ENCODE data around the gene DGCR6.
"Not testable (repeated sequence)": the region's sequence is repeated elsewhere in the genome, so short reads cannot be mapped to it uniquely, and the experiment has no call there.

The DGCR6 gene

GRCh38 chr22:18931905-18932652 is 26.0 kb downstream of the DGCR6 start:
- no peak for DNase-seq

DNA sequence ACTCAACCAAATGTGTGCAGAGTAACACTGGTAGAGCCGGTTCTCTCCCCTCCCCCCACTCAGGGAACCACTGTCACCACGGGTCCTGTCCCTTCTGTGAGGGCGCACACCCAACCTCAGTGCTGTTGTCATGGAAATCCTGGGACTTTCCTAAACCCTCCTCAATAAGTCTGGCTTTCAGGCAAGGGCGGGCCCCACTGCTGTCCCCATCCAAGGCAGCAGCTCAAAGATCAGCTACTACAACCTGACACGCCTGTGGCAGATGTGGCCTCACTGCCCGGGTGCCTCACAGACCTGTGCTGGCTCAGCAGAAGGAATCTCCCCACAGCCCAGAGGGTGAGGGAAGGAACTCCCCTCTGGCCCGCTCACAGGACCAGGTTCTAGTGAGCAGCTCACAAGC is 27.8 kb downstream of the DGCR6 start:
- DNase-seq: no peak

DNA sequence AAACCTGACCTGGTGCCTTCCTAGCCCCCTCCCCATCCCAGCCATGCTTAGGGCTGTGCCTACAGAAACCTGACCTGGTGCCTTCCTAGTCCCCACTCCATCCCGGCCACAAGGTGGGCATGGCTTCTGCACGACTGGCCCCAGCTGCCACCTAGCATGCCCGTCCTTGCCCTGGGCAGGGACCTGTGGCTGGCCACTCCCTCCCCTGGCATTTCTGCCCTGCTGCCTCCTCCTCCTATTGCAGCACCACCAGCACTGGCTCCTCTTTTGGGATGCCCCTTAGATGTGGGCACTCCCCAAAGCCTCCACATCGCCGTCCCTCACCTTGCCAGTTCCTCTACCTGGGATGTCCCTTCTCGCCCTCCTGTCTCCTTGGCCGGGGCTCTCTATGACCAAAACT is 28.6 kb downstream of the DGCR6 start:
- not testable (repeated sequence) for DNase-seq

DNA sequence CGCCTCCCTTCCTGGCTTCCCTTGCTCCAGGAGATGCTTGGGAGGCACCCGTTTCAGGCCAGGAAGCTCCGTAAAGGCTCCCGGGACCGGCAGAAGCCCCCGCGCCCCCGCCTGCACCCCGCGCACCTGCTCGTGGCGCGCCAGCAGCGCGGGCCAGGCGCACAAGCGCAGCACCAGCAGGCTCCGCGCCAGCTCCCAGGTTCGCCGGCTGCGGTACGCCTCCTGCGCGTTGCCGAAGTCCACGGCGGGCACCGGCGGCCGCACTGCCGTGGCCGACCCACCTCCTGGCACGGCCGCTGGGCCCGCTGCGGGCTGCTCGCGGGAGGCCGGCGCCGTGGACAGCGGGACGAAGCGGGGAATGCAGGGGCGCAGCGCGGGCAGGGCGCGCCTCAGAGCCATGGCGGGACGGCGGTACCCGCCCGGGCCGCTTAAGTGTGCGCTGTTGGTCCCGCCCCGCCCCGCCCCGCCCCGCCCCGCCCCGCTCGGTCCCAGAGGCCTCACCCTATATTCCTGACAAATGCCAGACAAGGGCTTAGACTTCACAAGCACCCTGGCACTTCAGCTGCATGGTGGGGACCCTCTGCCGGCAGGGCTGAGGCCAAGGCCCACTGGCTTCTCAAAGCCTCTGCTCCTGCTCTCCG is 29.9 kb downstream of the DGCR6 start, which contains the start of gene PRODH:
Gene PRODH (minus strand): TSS at position 405 of the 641 bp plus-strand sequence. CDS start 6 bp downstream, at position 399.
- DNase-seq: no peak

DNA sequence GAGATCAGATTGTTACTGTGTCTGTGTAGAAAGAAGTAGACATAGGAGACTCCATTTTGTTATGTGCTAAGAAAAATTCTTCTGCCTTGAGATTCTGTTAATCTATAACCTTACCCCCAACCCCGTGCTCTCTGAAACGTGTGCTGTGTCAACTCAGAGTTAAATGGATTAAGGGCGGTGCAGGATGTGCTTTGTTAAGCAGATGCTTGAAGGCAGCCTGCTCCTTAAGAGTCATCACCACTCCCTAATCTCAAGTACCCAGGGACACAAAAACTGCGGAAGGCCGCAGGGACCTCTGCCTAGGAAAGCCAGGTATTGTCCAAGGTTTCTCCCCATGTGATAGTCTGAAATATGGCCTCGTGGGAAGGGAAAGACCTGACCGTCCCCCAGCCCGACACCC is 32.6 kb downstream of the DGCR6 start:
- DNase-seq: not testable (repeated sequence)

DNA sequence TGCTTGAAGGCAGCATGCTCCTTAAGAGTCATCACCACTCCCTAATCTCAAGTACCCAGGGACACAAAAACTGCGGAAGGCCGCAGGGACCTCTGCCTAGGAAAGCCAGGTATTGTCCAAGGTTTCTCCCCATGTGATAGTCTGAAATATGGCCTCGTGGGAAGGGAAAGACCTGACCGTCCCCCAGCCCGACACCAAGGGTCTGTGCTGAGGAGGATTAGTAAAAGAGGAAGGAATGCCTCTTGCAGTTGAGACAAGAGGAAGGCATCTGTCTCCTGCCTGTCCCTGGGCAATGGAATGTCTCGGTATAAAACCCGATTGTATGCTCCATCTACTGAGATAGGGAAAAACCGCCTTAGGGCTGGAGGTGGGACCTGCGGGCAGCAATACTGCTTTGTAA is 41.0 kb downstream of the DGCR6 start:
- DNase-seq: not testable (repeated sequence)

DNA sequence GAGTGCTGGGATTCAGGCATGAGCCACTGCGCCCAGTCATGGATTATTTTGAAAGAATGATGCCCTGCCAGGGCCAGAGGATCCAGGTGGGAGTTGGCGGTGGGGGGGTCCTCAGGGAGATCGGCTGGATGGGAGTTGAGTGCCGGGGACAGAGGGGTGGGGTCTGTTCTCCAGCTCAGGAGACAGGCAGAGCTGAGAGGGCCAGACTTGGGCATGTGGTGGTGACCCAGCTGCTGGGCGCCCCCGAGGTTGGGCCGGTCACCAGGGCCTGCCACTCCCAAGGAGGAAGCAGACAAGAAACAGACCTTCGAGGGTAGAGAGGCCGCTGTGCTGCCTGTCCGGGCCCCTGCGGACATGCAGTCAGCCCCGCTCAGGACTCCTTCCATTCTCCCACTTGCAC is 41.8 kb downstream of the DGCR6 start:
- no peak for DNase-seq

- no peak for DNase-seq
These were observed 44.0 kb downstream of the DGCR6 start for GRCh38 chr22:18950141-18950540.

DNA sequence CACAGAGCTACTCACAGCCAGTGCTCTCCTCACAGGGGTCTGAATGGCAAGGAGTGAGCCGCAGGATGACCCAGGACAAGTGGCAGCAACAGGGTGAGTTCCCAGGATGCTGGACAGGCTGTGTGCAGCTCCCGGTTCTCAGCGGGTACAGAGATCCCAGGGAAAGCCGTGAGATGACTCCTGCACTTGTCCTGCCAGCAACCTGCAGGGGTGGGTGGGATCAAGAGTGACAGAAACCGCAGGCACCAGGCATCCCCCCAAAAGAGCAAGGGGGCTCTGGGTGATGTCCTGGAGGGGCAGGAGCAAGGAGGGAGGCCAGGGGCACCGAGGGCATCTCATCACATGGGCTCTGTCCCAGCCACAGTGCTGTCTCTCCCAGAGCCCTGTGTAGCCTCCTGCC is 45.9 kb downstream of the DGCR6 start:
- DNase-seq: no peak

DNA sequence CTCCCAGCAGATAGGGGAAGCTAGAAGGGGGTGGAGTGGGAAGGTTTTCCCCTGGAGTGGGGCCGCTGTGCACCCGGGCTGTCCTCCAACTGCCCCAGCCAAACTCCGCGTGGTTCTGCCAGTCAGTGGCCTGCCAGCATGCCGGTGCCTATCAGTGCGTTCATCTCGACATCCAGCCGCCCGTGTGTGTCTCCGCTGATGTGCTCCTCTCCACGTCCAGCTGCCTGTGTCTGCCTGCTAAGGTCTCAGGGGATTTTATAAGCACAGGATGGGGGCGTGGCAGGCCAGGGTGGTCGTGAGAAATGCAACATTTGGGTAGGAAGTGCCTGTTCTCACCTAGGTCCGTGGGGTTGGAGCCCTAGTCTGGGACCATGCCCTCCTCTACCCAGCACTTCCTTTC is 47.0 kb downstream of the DGCR6 start:
- DNase-seq: not testable (repeated sequence)

- not testable (repeated sequence) for DNase-seq
These were observed 48.3 kb downstream of the DGCR6 start for GRCh38 chr22:18954303-18954989.

GRCh38 chr22:18954990-18955571 is 49.0 kb downstream of the DGCR6 start:
- no peak for DNase-seq

DNA sequence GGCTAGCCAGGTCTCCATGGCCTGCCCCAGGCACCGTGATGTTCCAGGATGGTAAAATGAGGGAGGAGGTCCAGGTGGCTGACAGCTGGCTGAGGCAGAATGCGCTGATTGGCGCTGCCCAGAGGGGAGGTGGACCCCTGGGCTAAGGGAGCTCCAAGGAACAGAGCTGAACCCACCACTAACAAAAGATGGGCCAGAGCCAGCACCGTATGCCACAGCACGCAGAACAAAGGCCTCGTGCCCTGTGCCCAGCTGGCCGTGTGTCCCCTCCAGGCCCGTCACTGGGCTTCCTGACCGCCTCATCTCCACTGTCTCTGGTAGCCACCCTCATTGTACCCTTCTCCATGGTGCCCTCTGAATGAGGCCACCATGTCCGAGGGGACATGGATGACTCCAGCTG is 49.6 kb downstream of the DGCR6 start:
- DNase-seq: no peak

DNA sequence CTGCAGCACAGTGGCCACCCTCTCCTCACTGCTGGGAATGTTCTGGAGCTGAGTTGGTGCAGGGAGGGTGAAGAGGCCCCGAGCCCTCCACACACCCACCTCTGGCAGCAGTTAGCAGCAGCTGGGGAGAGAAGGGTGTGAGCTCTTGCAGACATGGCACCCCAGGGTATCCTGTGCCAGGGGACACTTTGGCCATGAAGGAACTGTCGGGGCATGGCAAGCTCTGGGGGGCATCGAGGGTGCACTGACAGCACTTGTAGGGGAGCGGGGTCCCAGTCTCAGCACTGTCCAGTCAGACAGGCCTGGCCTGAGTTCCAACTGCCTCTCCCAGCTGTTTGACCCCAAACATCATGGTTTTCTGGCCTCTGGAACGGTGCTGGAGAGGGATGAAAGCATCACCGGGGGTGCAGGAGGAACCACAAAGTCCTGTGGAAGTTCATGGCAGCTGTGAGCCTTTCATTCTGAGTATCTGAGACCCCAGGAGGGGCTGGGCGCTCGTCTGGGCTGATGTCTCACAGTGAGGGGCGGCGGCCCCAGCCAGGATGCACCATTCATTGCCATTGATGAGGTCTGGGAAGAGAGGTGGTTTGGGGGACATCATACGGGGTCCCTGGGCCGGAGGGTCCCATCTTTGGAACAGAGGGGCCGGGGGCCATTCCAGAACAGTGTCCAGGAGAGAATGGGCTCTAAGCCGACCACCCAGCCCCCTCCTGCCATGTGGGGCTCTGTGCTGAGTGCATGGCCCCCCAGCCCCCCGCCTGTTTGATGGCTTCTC is 50.2 kb downstream of the DGCR6 start:
- not testable (repeated sequence) for DNase-seq

DNA sequence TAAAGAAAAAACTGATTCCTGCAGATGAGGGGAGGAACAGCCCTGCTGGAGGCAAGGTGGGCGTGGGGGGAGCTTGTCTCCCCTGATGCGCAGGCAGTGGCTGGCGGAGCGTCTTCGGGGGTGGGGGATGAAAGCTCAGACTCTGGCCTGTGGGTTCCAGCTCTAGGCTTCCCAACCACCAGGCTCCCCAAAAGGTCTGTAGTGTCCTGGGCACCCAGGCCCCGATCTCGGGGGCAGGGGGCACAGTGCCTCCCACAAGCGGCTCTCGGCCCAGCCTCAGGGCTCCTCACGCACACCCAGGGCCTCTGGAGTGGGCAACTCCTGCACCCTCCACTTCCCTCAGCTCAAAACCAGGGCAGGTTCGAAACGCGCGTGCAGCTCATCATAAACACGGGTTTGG is 50.8 kb downstream of the DGCR6 start:
- not testable (repeated sequence) for DNase-seq

DNA sequence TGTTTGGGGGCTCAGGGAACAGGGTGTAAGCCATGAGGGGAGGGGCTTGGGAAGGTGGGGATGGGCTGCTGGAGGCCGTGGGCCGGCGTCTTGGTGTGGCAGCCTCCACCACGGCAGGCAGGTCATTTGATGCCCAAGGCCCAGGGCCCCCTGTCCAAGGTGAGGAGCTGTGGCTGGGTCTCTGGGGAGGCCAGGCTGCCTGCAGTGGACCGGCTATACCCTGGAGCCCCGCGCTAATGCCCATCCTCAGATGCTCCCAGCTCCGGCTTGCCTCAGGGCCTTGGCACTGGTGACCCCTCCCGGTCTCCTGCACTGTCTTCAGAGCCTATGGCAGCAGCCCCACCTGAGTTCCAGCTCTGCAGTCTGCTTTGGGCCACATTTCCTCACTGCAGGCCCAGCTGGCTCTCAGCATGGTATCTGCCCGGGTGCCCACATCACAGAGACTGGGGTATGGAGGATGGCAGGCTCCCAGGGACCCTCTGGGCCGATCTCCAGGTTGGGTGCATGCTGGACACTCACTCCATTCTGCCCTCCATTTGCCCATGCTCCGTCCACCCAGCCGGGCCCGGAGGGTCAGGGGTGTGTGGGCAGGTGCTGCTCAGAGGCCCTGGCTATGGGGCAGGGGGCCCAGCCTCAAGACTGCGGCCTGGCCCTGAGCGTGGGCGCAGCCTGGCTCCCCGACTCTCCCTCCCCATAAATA is 51.7 kb downstream of the DGCR6 start:
- DNase-seq: not testable (repeated sequence)

GRCh38 chr22:18958321-18958705 is 52.2 kb downstream of the DGCR6 start:
- DNase-seq: not testable (repeated sequence)

DNA sequence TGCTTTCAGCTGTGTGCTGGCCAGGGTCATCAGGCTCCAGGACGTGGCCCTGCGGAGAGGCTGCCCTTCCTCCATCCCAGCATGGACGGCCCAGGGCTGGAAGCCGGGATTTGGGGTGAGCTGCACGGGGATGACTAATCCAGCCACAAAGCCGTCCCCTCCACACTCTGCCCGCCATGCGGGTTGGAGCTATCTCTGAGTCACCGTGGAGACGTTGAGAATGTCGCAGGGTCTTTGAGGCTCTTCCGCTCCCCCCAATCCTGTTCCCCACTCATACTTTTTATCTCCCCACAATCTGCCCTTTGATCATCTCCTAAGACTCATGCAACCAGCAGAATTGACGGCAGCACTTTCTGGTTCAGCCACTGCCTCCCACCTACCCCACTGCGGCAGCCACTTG is 52.6 kb downstream of the DGCR6 start:
- not testable (repeated sequence) for DNase-seq

DNA sequence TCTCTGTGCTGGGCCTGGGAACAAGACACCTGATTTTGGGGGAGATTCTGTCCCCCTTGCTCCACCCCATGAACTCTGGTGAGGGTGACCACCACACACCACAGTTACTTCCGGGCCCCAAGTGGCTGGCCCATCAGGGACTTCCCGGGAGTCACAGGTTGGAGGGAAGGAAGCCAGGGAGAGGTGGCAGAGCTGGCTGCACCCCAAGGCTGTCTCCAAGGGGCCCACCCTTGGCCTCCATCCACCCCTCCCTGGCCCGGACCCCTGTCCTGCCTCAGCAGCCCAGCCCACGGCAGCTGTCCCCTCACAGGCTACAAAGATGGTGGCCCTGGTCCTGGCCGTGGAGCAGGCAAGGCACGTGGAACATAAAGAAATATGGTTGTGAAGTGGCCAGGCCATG is 53.1 kb downstream of the DGCR6 start:
- not testable (repeated sequence) for DNase-seq

DNA sequence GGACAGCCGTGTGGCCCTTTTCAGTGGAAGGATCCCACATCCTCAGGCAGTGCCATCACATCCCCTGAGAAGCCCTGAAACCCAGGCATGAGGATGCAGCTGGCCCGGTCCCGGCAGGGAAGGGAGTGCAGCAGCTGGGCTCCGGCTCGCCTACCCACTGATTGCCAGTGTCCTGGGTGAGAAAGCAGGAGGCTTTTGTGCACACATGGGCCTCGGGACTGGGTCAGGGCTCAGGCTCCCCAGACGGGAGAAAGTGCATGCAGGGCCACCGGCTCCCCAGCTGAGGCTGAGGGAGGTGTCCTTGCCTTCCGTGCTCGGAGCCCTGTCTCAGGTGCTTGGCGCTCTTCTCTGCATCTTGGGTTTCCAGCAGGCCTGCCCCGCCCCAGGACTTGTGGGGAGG is 53.6 kb downstream of the DGCR6 start:
- not testable (repeated sequence) for DNase-seq

DNA sequence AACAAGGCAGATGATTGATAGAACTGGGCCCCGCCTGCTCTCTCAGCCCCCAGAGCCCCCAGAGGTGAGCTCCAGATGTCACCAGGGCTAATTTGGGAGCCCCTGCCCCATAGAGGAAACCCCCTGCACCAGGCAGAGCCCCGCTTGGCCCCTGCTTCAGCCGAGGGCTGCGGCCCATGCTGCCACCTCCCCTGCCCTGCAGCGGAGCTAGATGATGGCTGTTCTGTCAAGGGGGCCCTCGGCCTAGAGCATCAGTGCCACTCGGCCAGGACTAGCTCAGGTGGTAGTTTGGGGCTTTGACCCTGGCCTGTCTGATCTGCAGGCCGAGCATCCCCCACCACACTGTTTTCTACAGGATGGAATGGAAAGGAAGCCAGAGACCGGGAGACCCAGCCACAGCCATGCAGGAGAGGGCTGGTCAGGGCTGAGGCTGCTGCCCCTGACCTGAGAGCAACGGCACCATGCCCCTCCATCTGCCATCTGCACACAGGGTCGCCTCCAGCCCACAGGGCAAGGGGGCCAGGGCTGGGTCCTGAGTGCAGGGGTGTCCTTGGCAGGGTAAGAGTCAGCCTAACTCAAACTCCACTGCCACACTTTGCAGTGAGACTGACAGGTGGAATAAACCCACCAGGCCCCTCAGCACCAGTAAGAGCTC is 54.2 kb downstream of the DGCR6 start:
- DNase-seq: not testable (repeated sequence)
